Measurements from ENCODE around the gene PTPN9.

- TF ChIP-seq CTCF (IDR thresholded peaks at IDR 0.05), result no peak
- no peak for TF ChIP-seq POLR2A (IDR thresholded peaks at IDR 0.05)
Observed at GRCh38 chr15:75554717-75555116, 24.4 kb downstream of the PTPN9 start.
